B cell (primary cell): ENCODE results near the gene ZNF622.

ENCODE experiments used
- CTCF ChIP-seq: fragments of 200-600 bp; IDR thresholded peaks from one replicate; pipeline ENCODE4 v1.8.0; 2022; ENCODE audit warnings: antibody characterized with exemption, mild to moderate bottlenecking
- EZH2 ChIP-seq: IDR thresholded peaks from 2 replicates; pipeline ENCODE4 v1.6.1; 2012; ENCODE audit warnings: borderline replicate concordance, low read depth, mild to moderate bottlenecking, moderate library complexity, low read length; ENCODE audit not compliant: insufficient read depth, poor library complexity, severe bottlenecking

- no peak for TF ChIP-seq CTCF
- no peak for TF ChIP-seq EZH2
Measured at GRCh38 chr5:16431490-16431889, 34.1 kb downstream of the ZNF622 start.
